ENCODE measurements around the gene PWP2.
"Not testable (repeated sequence)": the region's sequence is repeated elsewhere in the genome, so short reads cannot be mapped to it uniquely, and the experiment has no call there.

DNA sequence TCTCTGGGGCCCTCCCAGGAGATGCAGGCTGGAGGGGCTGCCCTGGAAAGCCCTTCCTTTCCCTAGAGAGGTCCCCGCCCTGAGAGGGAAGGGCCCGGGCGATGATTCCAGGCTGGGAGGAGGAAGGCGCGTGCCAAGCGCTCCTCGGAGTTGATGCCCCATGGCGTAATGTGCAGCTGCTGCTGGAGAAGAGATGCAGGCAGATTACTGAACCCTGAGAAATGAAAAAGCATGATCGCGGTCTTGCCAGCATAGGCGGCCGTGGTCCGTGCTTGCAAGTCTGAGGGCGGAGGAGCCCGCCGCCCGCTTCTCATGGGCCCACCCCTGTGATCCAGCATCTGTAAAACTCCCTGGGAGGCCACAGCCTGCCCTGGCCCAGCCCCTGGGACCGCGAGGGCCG is 53.6 kb downstream of the PWP2 start:
- TF ChIP-seq EZH2 (IDR thresholded peaks at IDR 0.05; ENCODE audit: borderline replicate concordance, low read depth, low read length, poor library complexity, severe bottlenecking), result not testable (repeated sequence)
- TF ChIP-seq, protein P1, sequence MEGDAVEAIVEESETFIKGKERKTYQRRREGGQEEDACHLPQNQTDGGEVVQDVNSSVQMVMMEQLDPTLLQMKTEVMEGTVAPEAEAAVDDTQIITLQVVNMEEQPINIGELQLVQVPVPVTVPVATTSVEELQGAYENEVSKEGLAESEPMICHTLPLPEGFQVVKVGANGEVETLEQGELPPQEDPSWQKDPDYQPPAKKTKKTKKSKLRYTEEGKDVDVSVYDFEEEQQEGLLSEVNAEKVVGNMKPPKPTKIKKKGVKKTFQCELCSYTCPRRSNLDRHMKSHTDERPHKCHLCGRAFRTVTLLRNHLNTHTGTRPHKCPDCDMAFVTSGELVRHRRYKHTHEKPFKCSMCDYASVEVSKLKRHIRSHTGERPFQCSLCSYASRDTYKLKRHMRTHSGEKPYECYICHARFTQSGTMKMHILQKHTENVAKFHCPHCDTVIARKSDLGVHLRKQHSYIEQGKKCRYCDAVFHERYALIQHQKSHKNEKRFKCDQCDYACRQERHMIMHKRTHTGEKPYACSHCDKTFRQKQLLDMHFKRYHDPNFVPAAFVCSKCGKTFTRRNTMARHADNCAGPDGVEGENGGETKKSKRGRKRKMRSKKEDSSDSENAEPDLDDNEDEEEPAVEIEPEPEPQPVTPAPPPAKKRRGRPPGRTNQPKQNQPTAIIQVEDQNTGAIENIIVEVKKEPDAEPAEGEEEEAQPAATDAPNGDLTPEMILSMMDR (conservative IDR thresholded peaks at IDR 0.05; ENCODE audit: low read depth, low read length), result not testable (repeated sequence)
